ENCODE measurements around the gene ING3.
"Not testable (repeated sequence)": the region's sequence is repeated elsewhere in the genome, so short reads cannot be mapped to it uniquely, and the experiment has no call there.

ING3 gene

GRCh38 chr7:120951309-120951699, 727 bp downstream of the ING3 start:
- no peak for DNase-seq

- peak in 1 of 14 donors; percentile 14 for DNase-seq
These were observed 1.2 kb downstream of the ING3 start for GRCh38 chr7:120951826-120952225.

- DNase-seq: no peak
These were observed 5.1 kb downstream of the ING3 start for GRCh38 chr7:120955577-120956149.

GRCh38 chr7:120959929-120960484, 9.4 kb downstream of the ING3 start:
- DNase-seq: no peak

- no peak for DNase-seq
These were observed 10.1 kb downstream of the ING3 start for GRCh38 chr7:120960714-120961113.

- no peak for DNase-seq
These were observed 11.1 kb downstream of the ING3 start for GRCh38 chr7:120961638-120962173.

- DNase-seq: no peak
These were observed 13.5 kb downstream of the ING3 start for GRCh38 chr7:120964088-120964487.

GRCh38 chr7:120966961-120967360, 16.4 kb downstream of the ING3 start:
- DNase-seq: no peak

GRCh38 chr7:120973849-120974248, 23.3 kb downstream of the ING3 start:
- no peak for DNase-seq

GRCh38 chr7:120979765-120980499, 29.4 kb downstream of the ING3 start:
- no peak for DNase-seq

- DNase-seq: no peak
These were observed 30.5 kb downstream of the ING3 start for GRCh38 chr7:120981117-120981516.

- no peak for DNase-seq
These were observed 31.5 kb downstream of the ING3 start for GRCh38 chr7:120981888-120982615.

GRCh38 chr7:120983592-120983991, 33.0 kb downstream of the ING3 start:
- DNase-seq: not testable (repeated sequence)

GRCh38 chr7:120984406-120984805, 33.8 kb downstream of the ING3 start:
- DNase-seq: no peak

GRCh38 chr7:120985130-120985758, 34.7 kb downstream of the ING3 start:
- no peak for DNase-seq

GRCh38 chr7:120985839-120986238, 35.3 kb downstream of the ING3 start:
- DNase-seq: no peak

GRCh38 chr7:120986650-120987049, 36.1 kb downstream of the ING3 start:
- no peak for DNase-seq

- DNase-seq: no peak
These were observed 36.7 kb downstream of the ING3 start for GRCh38 chr7:120987280-120987679.

- DNase-seq: peak in 12 of 14 donors; percentile 26 to 80 (median 68)
These were observed 37.4 kb downstream of the ING3 start for GRCh38 chr7:120987683-120988590.

GRCh38 chr7:120988591-120989256, 38.1 kb downstream of the ING3 start, which contains the start of gene CPED1:
Gene CPED1 (plus strand): TSS chr7:120988711. CDS start chr7:120989622, 911 bp downstream.
- DNase-seq: peak in 12 of 14 donors; percentile 23 to 67 (median 51)

All from C1 segment of cervical spinal cord (tissue), 14 donors.